ENCODE measurements around the gene AP1S2.

Gene AP1S2

GRCh38 chrX:15813416-15813815 is 41.2 kb downstream of the AP1S2 start:
- WGBS (ENCODE audit: extremely low coverage, insufficient coverage, insufficient read length) = no CpG with 5 or more reads among the region's 1 CpG
- no peak overlapping the region for H3K14ac ChIP-seq (ENCODE audit: low read length)
- no peak overlapping the region for H2BK120ac ChIP-seq (ENCODE audit: insufficient read depth, low read length, poor library complexity)
- no peaks in the 10 kb centered on the region for H3K79me1 ChIP-seq (ENCODE audit: low read length)
- no peak overlapping the region for H3K4me2 ChIP-seq (ENCODE audit: low read length)
- no peak overlapping the region for H3K4ac ChIP-seq (ENCODE audit: low read depth, low read length)
- H3K23ac ChIP-seq (ENCODE audit: low read length) = no peak overlapping the region
- H2BK12ac ChIP-seq (ENCODE audit: low read length) = no peak overlapping the region
- H4K12ac ChIP-seq (ENCODE audit: low read depth, low read length) = no peak overlapping the region
- H2BK5ac ChIP-seq (ENCODE audit: low read depth, low read length, poor library complexity) = no peak overlapping the region
- no peak overlapping the region for H4K91ac ChIP-seq (ENCODE audit: low read depth, low read length)
- no peak overlapping the region for H3K18ac ChIP-seq (ENCODE audit: low read length)
- no peak overlapping the region for H2AK5ac ChIP-seq (ENCODE audit: low read length)
- no peak overlapping the region for H3K4me3 ChIP-seq (ENCODE audit: low read depth, low read length)
- no peaks in the 10 kb centered on the region for H3K4me1 ChIP-seq (ENCODE audit: control insufficient read depth in 1 of 2, insufficient read depth in 2 of 2, low read length in 2 of 2)
- no peak overlapping the region for H3K27ac ChIP-seq (ENCODE audit: low read depth, low read length)
- peaks cover 3 to 6% of the 10 kb centered on the region in 2 experiments for H3K36me3 ChIP-seq (ENCODE audit: control insufficient read depth in 1 of 2, insufficient read depth in 2 of 2, low read length in 2 of 2)
- no peak overlapping the region for H4K8ac ChIP-seq (ENCODE audit: low read depth, low read length)
- H3K27me3 ChIP-seq (ENCODE audit: insufficient read depth, low read length) = no peaks in the 10 kb centered on the region
- H3K9me3 ChIP-seq (ENCODE audit: insufficient read depth, low read depth, low read length) = no peaks in the 10 kb centered on the region
- H2AFZ ChIP-seq (ENCODE audit: insufficient read depth, low read length, poor library complexity) = no peak overlapping the region
- DNase-seq = no peak
- H3K79me2 ChIP-seq (ENCODE audit: control insufficient read depth, insufficient read depth, low read length, poor library complexity) = no peaks in the 10 kb centered on the region
- H3K9ac ChIP-seq (ENCODE audit: low read length) = no peak overlapping the region

- Histone ChIP-seq H4K8ac (ENCODE audit: low read depth, low read length) (no peak overlapping the region), H3K4me3 (ENCODE audit: low read depth, low read length) (no peak overlapping the region), H2BK5ac (ENCODE audit: low read depth, low read length, poor library complexity) (no peak overlapping the region), H2AK5ac (ENCODE audit: low read length) (no peak overlapping the region), H3K9ac (ENCODE audit: low read length) (no peak overlapping the region), H3K23ac (ENCODE audit: low read length) (no peak overlapping the region), H3K4ac (ENCODE audit: low read depth, low read length) (no peak overlapping the region), H3K14ac (ENCODE audit: low read length) (no peak overlapping the region), H2BK12ac (ENCODE audit: low read length) (no peak overlapping the region), H3K79me1 (ENCODE audit: low read length) (no peaks in the 10 kb centered on the region), H3K4me2 (ENCODE audit: low read length) (no peak overlapping the region), H4K91ac (ENCODE audit: low read depth, low read length) (no peak overlapping the region), H3K18ac (ENCODE audit: low read length) (no peak overlapping the region), H4K12ac (ENCODE audit: low read depth, low read length) (no peak overlapping the region), H3K36me3 (ENCODE audit: control insufficient read depth in 1 of 2, insufficient read depth in 2 of 2, low read length in 2 of 2) (peaks cover 3 to 6% of the 10 kb centered on the region in 2 experiments), H3K27me3 (ENCODE audit: insufficient read depth, low read length) (no peaks in the 10 kb centered on the region), H2BK120ac (ENCODE audit: insufficient read depth, low read length, poor library complexity) (no peak overlapping the region), H3K27ac (ENCODE audit: low read depth, low read length) (no peak overlapping the region), H3K4me1 (ENCODE audit: control insufficient read depth in 1 of 2, insufficient read depth in 2 of 2, low read length in 2 of 2) (no peaks in the 10 kb centered on the region), H3K9me3 (ENCODE audit: insufficient read depth, low read depth, low read length) (no peaks in the 10 kb centered on the region), H2AFZ (ENCODE audit: insufficient read depth, low read length, poor library complexity) (no peak overlapping the region), H3K79me2 (ENCODE audit: control insufficient read depth, insufficient read depth, low read length, poor library complexity) (no peaks in the 10 kb centered on the region)
- no CpG with 5 or more reads among the region's 8 CpGs for WGBS (ENCODE audit: extremely low coverage, insufficient coverage, insufficient read length)
- no peak for DNase-seq
Measured at GRCh38 chrX:15812192-15812938, 42.2 kb downstream of the AP1S2 start.

GRCh38 chrX:15808254-15808653 is 46.4 kb downstream of the AP1S2 start:
- no peak for DNase-seq
- no peaks in the 10 kb centered on the region for H3K27me3 ChIP-seq (ENCODE audit: insufficient read depth, low read length)
- no peak overlapping the region for H3K18ac ChIP-seq (ENCODE audit: low read length)
- H3K36me3 ChIP-seq (ENCODE audit: control insufficient read depth in 1 of 2, insufficient read depth in 2 of 2, low read length in 2 of 2) = peaks cover 3 to 8% of the 10 kb centered on the region in 2 experiments
- H2AK5ac ChIP-seq (ENCODE audit: low read length) = no peak overlapping the region
- no peaks in the 10 kb centered on the region for H3K79me1 ChIP-seq (ENCODE audit: low read length)
- no peak overlapping the region for H3K27ac ChIP-seq (ENCODE audit: low read depth, low read length)
- no peak overlapping the region for H3K4me2 ChIP-seq (ENCODE audit: low read length)
- no peaks in the 10 kb centered on the region for H3K4me1 ChIP-seq (ENCODE audit: control insufficient read depth in 1 of 2, insufficient read depth in 2 of 2, low read length in 2 of 2)
- no peak overlapping the region for H2BK5ac ChIP-seq (ENCODE audit: low read depth, low read length, poor library complexity)
- no peak overlapping the region for H2BK12ac ChIP-seq (ENCODE audit: low read length)
- H4K91ac ChIP-seq (ENCODE audit: low read depth, low read length) = no peak overlapping the region
- H3K9me3 ChIP-seq (ENCODE audit: insufficient read depth, low read depth, low read length) = no peaks in the 10 kb centered on the region
- no peak overlapping the region for H2AFZ ChIP-seq (ENCODE audit: insufficient read depth, low read length, poor library complexity)
- H3K4ac ChIP-seq (ENCODE audit: low read depth, low read length) = no peak overlapping the region
- no peaks in the 10 kb centered on the region for H3K79me2 ChIP-seq (ENCODE audit: control insufficient read depth, insufficient read depth, low read length, poor library complexity)
- no peak overlapping the region for H3K23ac ChIP-seq (ENCODE audit: low read length)
- H3K14ac ChIP-seq (ENCODE audit: low read length) = no peak overlapping the region
- H2BK120ac ChIP-seq (ENCODE audit: insufficient read depth, low read length, poor library complexity) = no peak overlapping the region
- no peak overlapping the region for H4K12ac ChIP-seq (ENCODE audit: low read depth, low read length)
- no peak overlapping the region for H3K4me3 ChIP-seq (ENCODE audit: low read depth, low read length)
- H3K9ac ChIP-seq (ENCODE audit: low read length) = no peak overlapping the region
- WGBS (ENCODE audit: extremely low coverage, insufficient coverage, insufficient read length) = no CpG with 5 or more reads among the region's 4 CpGs
- no peak overlapping the region for H4K8ac ChIP-seq (ENCODE audit: low read depth, low read length)

- Histone ChIP-seq H3K27ac (ENCODE audit: low read depth, low read length) (no peak overlapping the region), H2AK5ac (ENCODE audit: low read length) (no peak overlapping the region), H2AFZ (ENCODE audit: insufficient read depth, low read length, poor library complexity) (no peak overlapping the region), H4K8ac (ENCODE audit: low read depth, low read length) (no peak overlapping the region), H3K79me2 (ENCODE audit: control insufficient read depth, insufficient read depth, low read length, poor library complexity) (no peaks in the 10 kb centered on the region), H3K27me3 (ENCODE audit: insufficient read depth, low read length) (no peaks in the 10 kb centered on the region), H3K4me1 (ENCODE audit: control insufficient read depth in 1 of 2, insufficient read depth in 2 of 2, low read length in 2 of 2) (no peaks in the 10 kb centered on the region), H3K36me3 (ENCODE audit: control insufficient read depth in 1 of 2, insufficient read depth in 2 of 2, low read length in 2 of 2) (peaks cover 4 to 6% of the 10 kb centered on the region in 2 experiments), H2BK12ac (ENCODE audit: low read length) (no peak overlapping the region), H4K12ac (ENCODE audit: low read depth, low read length) (no peak overlapping the region), H3K4me3 (ENCODE audit: low read depth, low read length) (no peak overlapping the region), H3K9me3 (ENCODE audit: insufficient read depth, low read depth, low read length) (no peaks in the 10 kb centered on the region), H2BK5ac (ENCODE audit: low read depth, low read length, poor library complexity) (no peak overlapping the region), H3K23ac (ENCODE audit: low read length) (no peak overlapping the region), H3K14ac (ENCODE audit: low read length) (no peak overlapping the region), H3K4ac (ENCODE audit: low read depth, low read length) (no peak overlapping the region), H3K79me1 (ENCODE audit: low read length) (no peaks in the 10 kb centered on the region), H3K9ac (ENCODE audit: low read length) (no peak overlapping the region), H4K91ac (ENCODE audit: low read depth, low read length) (no peak overlapping the region), H2BK120ac (ENCODE audit: insufficient read depth, low read length, poor library complexity) (no peak overlapping the region), H3K4me2 (ENCODE audit: low read length) (no peak overlapping the region), H3K18ac (ENCODE audit: low read length) (no peak overlapping the region)
- no peak for DNase-seq
Measured at GRCh38 chrX:15804563-15804962, 50.0 kb downstream of the AP1S2 start.

Measured in trophoblast cell (in vitro differentiated cells and primary cell).